CD4-positive, CD25-positive, alpha-beta regulatory T cell (primary cell): ENCODE measurements around the gene NR2F2. TPM values are rescaled to one million over a fixed set of nuclear protein-coding genes. Genes with fewer than 3 reads are reported as not detected.
A peak's percentile ranks its signal among the peaks of the same experiment; 100 is the strongest.

Source experiments
- ATAC-seq, 2 donors: fragments of 150-1000 bp; cut with Tn5 transposase; one replicate each; pipeline ENCODE4 v1.10.0; 2021; ENCODE audit warnings: low read depth in 2 of 2, moderate number of reproducible peaks in 2 of 2, moderate library complexity in 1 of 2
- DNase-seq, 3 donors: peaks; one replicate each; pipeline versions ENCODE4 v3.0.0 to v3.0.0-alpha.2; 2012 to 2022; ENCODE audit warnings: mixed read lengths in 1 of 3
- H3K27ac ChIP-seq: one replicate; pipeline ENCODE4 v1.7.0; 2013; ENCODE audit warnings: mild to moderate bottlenecking, low read length; ENCODE audit not compliant: insufficient read depth, poor library complexity, severe bottlenecking
- H3K27me3 ChIP-seq: one replicate; pipeline ENCODE4 v1.7.0; 2013; ENCODE audit warnings: low read length; ENCODE audit not compliant: control insufficient read depth, insufficient read depth
- H3K36me3 ChIP-seq: one replicate; pipeline ENCODE4 v1.7.0; 2013; ENCODE audit warnings: mild to moderate bottlenecking, low read length, moderate library complexity; ENCODE audit not compliant: control insufficient read depth, insufficient read depth
- H3K4me1 ChIP-seq: 2 replicates; pipeline ENCODE4 v1.7.0; 2013; ENCODE audit warnings: mild to moderate bottlenecking, low read length; ENCODE audit not compliant: insufficient read depth, control insufficient read depth, poor library complexity, severe bottlenecking
- H3K4me3 ChIP-seq: one replicate; pipeline ENCODE4 v1.7.0; 2013; ENCODE audit warnings: low read depth, mild to moderate bottlenecking, low read length, moderate library complexity
- H3K9me3 ChIP-seq, 2 experiments: 1 replicate in 1 of 2; 2 replicates in 1 of 2; pipeline ENCODE4 v1.7.0; 2013; ENCODE audit warnings: low read length in 2 of 2, mild to moderate bottlenecking in 1 of 2, moderate library complexity in 1 of 2; ENCODE audit not compliant: control insufficient read depth in 2 of 2
- H3K27ac Mint-ChIP-seq, 3 donors: one replicate each; pipeline ENCODE4 v1.8.0; 2020 to 2022; ENCODE audit warnings: mild to moderate bottlenecking in 3 of 3, mixed read lengths in 3 of 3, moderate library complexity in 2 of 3
- H3K27me3 Mint-ChIP-seq: one replicate; pipeline ENCODE4 v1.8.0; 2022; ENCODE audit warnings: mild to moderate bottlenecking, mixed read lengths
- H3K36me3 Mint-ChIP-seq: one replicate; pipeline ENCODE4 v1.8.0; 2020; ENCODE audit warnings: mixed read lengths
- H3K4me1 Mint-ChIP-seq, 4 donors: one replicate each; pipeline ENCODE4 v1.8.0; 2020 to 2022; ENCODE audit warnings: mixed read lengths in 4 of 4, mild to moderate bottlenecking in 1 of 4
- H3K4me3 Mint-ChIP-seq, 4 donors: one replicate each; pipeline ENCODE4 v1.8.0; 2020 to 2022; ENCODE audit warnings: mild to moderate bottlenecking in 4 of 4, mixed read lengths in 4 of 4, moderate library complexity in 3 of 4
- H3K9me3 Mint-ChIP-seq, 7 donors: one replicate each; pipeline ENCODE4 v1.8.0; 2020 to 2022; ENCODE audit warnings: mixed read lengths in 7 of 7, mild to moderate bottlenecking in 3 of 7, moderate library complexity in 2 of 7
- polyA plus RNA-seq, 4 donors: library from polyadenylated mRNA; unstranded; fragments of 300-500 nt; fragmentation: Illumina TruSeq; gene quantifications; one replicate each; pipeline ENCODE4 v1.2.3, GENCODE V29; 2021
- total RNA-seq: library from RNA; stranded (reverse); gene quantifications from one replicate; pipeline ENCODE4 v1.2.3, GENCODE V29; 2022

The NR2F2 gene
- total and polyA plus RNA-seq, 5 donors from 2014 or later: not detected

DNA sequence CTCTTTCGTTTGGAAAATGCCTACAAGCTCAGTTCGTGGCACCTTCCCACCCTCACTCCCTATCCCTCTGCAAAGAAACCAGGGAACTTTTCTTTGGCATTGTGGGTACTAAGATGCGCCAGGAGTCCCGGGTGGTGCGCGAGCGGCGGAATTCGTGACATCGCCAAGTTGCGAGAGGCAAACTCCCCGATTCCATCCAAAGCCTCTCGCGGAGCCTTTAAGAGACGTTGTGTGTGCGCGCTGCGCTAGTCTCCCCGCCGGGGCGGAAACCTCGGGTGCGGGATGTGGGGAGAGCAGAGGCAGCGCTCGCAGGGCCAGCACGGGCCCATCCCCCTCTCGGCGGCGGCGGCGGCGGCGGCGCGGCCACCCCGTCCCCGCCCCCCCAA lies 443 bp upstream of the NR2F2 start:
- no peak overlapping the region for H3K27ac Mint-ChIP-seq
- Histone ChIP-seq H3K4me3 (no peak overlapping the region), H3K4me1 (peaks cover 26% of the 10 kb centered on the region), H3K9me3 (peaks cover 9% of the 10 kb centered on the region in 2 experiments), H3K27ac (no peak overlapping the region), H3K36me3 (no peaks in the 10 kb centered on the region), H3K27me3 (peaks cover 51% of the 10 kb centered on the region)
- no peaks in the 10 kb centered on the region for H3K36me3 Mint-ChIP-seq
- peak overlapping the region; percentile 57 to 83 (median 66) for H3K4me3 Mint-ChIP-seq
- peaks cover 0 to 27% (median 3%) of the 10 kb centered on the region in 7 donors for H3K9me3 Mint-ChIP-seq
- ATAC-seq (no peak), DNase-seq (peak in 1 of 3 donors; percentile 53)
- H3K4me1 Mint-ChIP-seq: peaks cover 0 to 35% (median 18%) of the 10 kb centered on the region in 4 donors
- peaks cover 86% of the 10 kb centered on the region for H3K27me3 Mint-ChIP-seq

DNA sequence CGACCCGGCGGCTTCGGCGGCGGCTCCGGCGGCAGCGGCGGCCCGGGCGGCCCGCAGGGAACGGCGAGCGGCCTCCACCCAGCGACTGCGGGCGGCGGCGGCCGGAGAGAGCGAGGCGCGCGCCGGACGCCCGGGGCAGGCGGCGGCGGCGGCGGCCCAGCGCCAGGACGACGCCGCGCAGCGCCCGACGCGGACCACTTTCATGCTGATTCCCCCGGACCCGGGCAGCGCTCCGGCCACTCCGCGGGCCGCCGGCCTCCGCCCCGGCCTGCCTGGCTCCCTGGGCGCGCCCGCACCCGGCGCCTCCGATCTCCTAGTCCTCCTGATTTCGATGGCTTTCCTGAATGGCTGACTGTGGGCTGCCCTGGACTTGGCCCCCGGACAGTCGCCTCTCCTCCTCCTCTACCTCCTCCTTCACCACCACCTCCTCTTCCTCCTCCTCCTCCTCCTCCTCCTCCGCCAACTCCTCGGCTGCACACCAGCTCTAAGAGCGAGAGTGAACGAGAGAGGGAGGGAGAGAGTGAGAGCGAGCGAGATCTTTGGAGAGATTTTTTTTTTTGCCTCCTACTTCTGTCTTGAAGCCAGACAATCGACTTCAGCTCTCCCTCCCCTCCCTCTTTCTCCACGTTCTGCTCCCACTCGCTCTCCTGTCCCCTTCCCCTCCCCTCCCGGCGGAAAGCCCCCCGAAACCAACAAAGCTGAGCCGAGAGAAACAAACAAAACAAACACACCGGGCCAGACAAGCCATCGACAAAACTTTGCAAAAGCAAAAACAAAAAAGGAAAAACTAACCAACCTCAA lies 844 bp downstream of the NR2F2 start:
- ATAC-seq: no peak
- H3K9me3 ChIP-seq: peaks cover 7 to 9% of the 10 kb centered on the region in 2 experiments
- Mint-ChIP-seq H3K9me3 (peaks cover 0 to 26% (median 3%) of the 10 kb centered on the region in 7 donors), H3K4me1 (peaks cover 0 to 34% (median 17%) of the 10 kb centered on the region in 4 donors), H3K4me3 (peak overlapping the region; percentile 44 to 73 (median 54)), H3K36me3 (no peaks in the 10 kb centered on the region), H3K27me3 (peaks cover 86% of the 10 kb centered on the region), H3K27ac (no peak overlapping the region)
- H3K27me3 ChIP-seq: peaks cover 51% of the 10 kb centered on the region
- H3K4me3 ChIP-seq: no peak overlapping the region
- H3K36me3 ChIP-seq: no peaks in the 10 kb centered on the region
- H3K27ac ChIP-seq: no peak overlapping the region
- peaks cover 26% of the 10 kb centered on the region for H3K4me1 ChIP-seq
- no peak for DNase-seq

DNA sequence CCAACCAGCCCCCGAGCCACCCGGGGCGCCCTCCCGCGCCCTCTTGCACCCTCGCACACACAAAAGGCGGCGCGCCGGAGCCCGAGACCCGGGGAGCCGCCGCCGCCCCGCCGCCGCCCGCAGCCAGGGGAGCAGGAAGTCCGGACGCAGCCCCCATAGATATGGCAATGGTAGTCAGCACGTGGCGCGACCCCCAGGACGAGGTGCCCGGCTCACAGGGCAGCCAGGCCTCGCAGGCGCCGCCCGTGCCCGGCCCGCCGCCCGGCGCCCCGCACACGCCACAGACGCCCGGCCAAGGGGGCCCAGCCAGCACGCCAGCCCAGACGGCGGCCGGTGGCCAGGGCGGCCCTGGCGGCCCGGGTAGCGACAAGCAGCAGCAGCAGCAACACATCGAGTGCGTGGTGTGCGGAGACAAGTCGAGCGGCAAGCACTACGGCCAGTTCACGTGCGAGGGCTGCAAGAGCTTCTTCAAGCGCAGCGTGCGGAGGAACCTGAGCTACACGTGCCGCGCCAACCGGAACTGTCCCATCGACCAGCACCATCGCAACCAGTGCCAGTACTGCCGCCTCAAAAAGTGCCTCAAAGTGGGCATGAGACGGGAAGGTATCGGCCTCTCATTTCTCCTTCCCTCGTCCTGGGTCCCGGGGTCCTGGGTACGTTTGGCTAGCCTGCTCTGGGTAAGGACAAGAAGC lies 1.6 kb downstream of the NR2F2 start:
- Mint-ChIP-seq H3K27me3 (peaks cover 86% of the 10 kb centered on the region), H3K4me1 (peaks cover 0 to 31% (median 14%) of the 10 kb centered on the region in 4 donors), H3K4me3 (peak overlapping the region; percentile 65 to 75 (median 72)), H3K9me3 (peaks cover 0 to 26% (median 3%) of the 10 kb centered on the region in 7 donors), H3K36me3 (no peaks in the 10 kb centered on the region), H3K27ac (peak overlapping the region in 1 of 3 donors; percentile 69)
- ATAC-seq (no peak), DNase-seq (no peak)
- Histone ChIP-seq H3K27me3 (peaks cover 50% of the 10 kb centered on the region), H3K4me1 (peaks cover 26% of the 10 kb centered on the region), H3K36me3 (no peaks in the 10 kb centered on the region), H3K4me3 (no peak overlapping the region), H3K9me3 (peaks cover 7 to 9% of the 10 kb centered on the region in 2 experiments), H3K27ac (no peak overlapping the region)

DNA sequence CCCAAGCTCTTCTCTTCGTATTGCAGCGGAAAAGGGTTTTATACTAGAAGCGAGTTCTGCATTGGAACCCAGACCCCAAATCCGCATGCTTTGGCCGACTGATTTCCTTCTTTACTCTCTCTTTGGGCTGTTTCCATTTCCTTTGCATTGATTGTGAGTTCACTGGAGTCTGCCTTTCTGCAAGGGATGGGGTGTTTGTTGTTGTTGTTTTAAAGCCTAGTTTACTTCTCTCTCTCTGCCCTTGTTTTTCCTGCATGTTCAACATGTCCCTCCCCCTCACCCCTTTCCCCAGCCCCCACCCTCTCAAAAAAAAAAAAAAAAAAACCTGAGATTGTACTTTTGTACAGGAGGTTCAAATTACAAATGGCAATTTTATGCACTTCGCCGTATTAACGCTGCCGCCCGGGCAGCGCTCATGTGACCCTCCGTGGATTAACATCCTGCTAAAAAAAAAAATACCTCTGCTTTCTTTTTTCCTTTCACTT lies 2.2 kb downstream of the NR2F2 start:
- H3K9me3 Mint-ChIP-seq: peaks cover 0 to 26% (median 3%) of the 10 kb centered on the region in 7 donors
- no peaks in the 10 kb centered on the region for H3K36me3 Mint-ChIP-seq
- peak overlapping the region in 1 of 3 donors; percentile 69 for H3K27ac Mint-ChIP-seq
- DNase-seq (no peak), ATAC-seq (no peak)
- peak overlapping the region; percentile 65 to 75 (median 71) for H3K4me3 Mint-ChIP-seq
- H3K4me1 Mint-ChIP-seq: peaks cover 0 to 33% (median 14%) of the 10 kb centered on the region in 4 donors
- peaks cover 86% of the 10 kb centered on the region for H3K27me3 Mint-ChIP-seq
- peaks cover 3 to 9% of the 10 kb centered on the region in 2 experiments for H3K9me3 ChIP-seq
- H3K27ac ChIP-seq: no peak overlapping the region
- H3K36me3 ChIP-seq: no peaks in the 10 kb centered on the region
- H3K4me1 ChIP-seq: peaks cover 26% of the 10 kb centered on the region
- H3K27me3 ChIP-seq: peaks cover 47% of the 10 kb centered on the region
- H3K4me3 ChIP-seq: no peak overlapping the region

DNA sequence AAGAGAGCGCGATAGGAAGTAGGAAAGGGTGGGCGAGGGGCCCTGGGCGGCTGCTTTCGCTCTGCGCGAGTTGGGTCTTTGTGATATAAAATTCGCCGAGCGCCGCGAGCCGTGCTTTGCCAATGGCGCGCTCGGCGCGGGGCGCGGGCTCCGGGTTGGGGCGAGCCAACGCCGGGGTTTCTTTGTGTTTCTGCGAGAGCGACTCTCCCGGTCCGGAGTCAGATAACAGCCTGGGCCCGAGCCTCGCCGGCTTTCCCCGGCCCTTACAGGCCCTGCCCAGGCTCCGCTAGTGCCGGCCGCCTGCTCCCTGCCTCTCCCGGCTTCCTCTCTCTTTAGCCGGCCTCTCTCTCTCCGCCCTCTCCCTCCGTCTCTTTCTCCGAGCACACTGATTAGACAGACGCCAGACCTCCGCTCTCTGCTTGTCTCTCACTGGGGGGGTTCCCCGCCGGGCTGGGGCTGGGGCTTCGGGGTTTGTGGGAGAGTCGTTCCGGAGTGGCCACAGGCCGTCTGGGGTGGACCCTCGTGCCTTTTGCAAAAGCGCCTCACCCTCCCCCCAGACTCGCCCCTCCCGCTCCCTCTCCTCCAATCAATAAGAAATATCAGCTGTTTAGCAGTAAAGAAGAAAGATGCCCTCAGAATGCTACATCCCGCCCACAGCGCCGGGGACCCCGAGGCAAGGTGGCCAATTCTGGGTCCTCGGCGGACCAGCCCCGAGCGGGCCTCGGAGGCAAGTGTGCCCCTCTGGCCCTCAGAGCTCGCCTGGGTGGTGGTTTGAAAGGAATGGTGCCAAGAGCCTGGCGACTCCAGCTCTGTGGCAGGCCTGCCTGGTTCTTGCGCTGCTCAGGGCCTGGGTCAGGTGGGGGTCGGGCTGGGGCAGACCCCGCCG lies 2.9 kb downstream of the NR2F2 start:
- Histone ChIP-seq H3K9me3 (peaks cover 3 to 9% of the 10 kb centered on the region in 2 experiments), H3K27me3 (peaks cover 43% of the 10 kb centered on the region), H3K36me3 (no peaks in the 10 kb centered on the region), H3K27ac (no peak overlapping the region), H3K4me3 (no peak overlapping the region), H3K4me1 (peaks cover 26% of the 10 kb centered on the region)
- peaks cover 86% of the 10 kb centered on the region for H3K27me3 Mint-ChIP-seq
- H3K27ac Mint-ChIP-seq: no peak overlapping the region
- H3K9me3 Mint-ChIP-seq: peaks cover 0 to 25% (median 3%) of the 10 kb centered on the region in 7 donors
- H3K4me1 Mint-ChIP-seq: peaks cover 0 to 28% (median 14%) of the 10 kb centered on the region in 4 donors
- no peaks in the 10 kb centered on the region for H3K36me3 Mint-ChIP-seq
- DNase-seq (no peak), ATAC-seq (no peak)
- peak overlapping the region; percentile 65 to 93 (median 73) for H3K4me3 Mint-ChIP-seq

DNA sequence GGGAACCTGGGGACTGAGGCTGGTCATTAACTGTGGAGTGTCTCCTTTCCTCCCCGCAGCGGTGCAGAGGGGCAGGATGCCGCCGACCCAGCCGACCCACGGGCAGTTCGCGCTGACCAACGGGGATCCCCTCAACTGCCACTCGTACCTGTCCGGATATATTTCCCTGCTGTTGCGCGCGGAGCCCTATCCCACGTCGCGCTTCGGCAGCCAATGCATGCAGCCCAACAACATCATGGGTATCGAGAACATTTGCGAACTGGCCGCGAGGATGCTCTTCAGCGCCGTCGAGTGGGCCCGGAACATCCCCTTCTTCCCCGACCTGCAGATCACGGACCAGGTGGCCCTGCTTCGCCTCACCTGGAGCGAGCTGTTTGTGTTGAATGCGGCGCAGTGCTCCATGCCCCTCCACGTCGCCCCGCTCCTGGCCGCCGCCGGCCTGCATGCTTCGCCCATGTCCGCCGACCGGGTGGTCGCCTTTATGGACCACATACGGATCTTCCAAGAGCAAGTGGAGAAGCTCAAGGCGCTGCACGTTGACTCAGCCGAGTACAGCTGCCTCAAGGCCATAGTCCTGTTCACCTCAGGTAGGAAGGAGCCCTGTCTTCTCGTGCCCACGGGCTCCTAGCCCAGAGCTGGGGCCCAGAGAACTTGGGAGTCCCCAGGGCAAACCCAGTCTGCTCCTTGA lies 3.7 kb downstream of the NR2F2 start:
- no peak for ATAC-seq
- H3K9me3 ChIP-seq: peaks cover 2 to 8% of the 10 kb centered on the region in 2 experiments
- Mint-ChIP-seq H3K36me3 (no peaks in the 10 kb centered on the region), H3K4me1 (peaks cover 0 to 27% (median 11%) of the 10 kb centered on the region in 4 donors), H3K4me3 (peak overlapping the region in 2 of 4 donors; percentile 32 to 71), H3K27ac (no peak overlapping the region), H3K27me3 (peaks cover 86% of the 10 kb centered on the region), H3K9me3 (peaks cover 0 to 20% (median 3%) of the 10 kb centered on the region in 7 donors)
- peaks cover 26% of the 10 kb centered on the region for H3K4me1 ChIP-seq
- H3K27ac ChIP-seq: no peak overlapping the region
- H3K36me3 ChIP-seq: no peaks in the 10 kb centered on the region
- H3K27me3 ChIP-seq: peaks cover 40% of the 10 kb centered on the region
- no peak for DNase-seq
- no peak overlapping the region for H3K4me3 ChIP-seq
